ENCODE data around the gene FUZ.

The FUZ gene

GRCh38 chr19:49812997-49813861 is at the start of gene FUZ:
TSS of gene FUZ (minus strand) at chr19:49813292. CDS start at chr19:49813106, 186 bp downstream.
- peak; percentile 96 for DNase-seq (ENCODE audit: low read depth)
- H3K4me3 ChIP-seq (ENCODE audit: low read length): peak within 1 kb of the TSS; percentile 88
- peak; percentile 19 for TF ChIP-seq CTCF (IDR thresholded peaks at IDR 0.05; ENCODE audit: insufficient read depth, low read depth, low read length, missing control alignments)

- peak; percentile 20 for TF ChIP-seq CTCF (IDR thresholded peaks at IDR 0.05; ENCODE audit: insufficient read depth, low read depth, low read length, missing control alignments)
- no peak overlapping the region for H3K4me3 ChIP-seq (ENCODE audit: low read length)
- no peak for DNase-seq (ENCODE audit: low read depth)
These were observed 49.5 kb upstream of the FUZ start for GRCh38 chr19:49862391-49863253.

GRCh38 chr19:49861541-49862378 is 48.7 kb upstream of the FUZ start:
- DNase-seq (ENCODE audit: low read depth): peak; percentile 24
- TF ChIP-seq CTCF (IDR thresholded peaks at IDR 0.05; ENCODE audit: insufficient read depth, low read depth, low read length, missing control alignments): no peak
- no peak overlapping the region for H3K4me3 ChIP-seq (ENCODE audit: low read length)

- DNase-seq (ENCODE audit: low read depth): peak; percentile 47
- no peak for TF ChIP-seq CTCF (IDR thresholded peaks at IDR 0.05; ENCODE audit: insufficient read depth, low read depth, low read length, missing control alignments)
- no peak overlapping the region for H3K4me3 ChIP-seq (ENCODE audit: low read length)
These were observed 48.0 kb upstream of the FUZ start for GRCh38 chr19:49861107-49861506.

- H3K4me3 ChIP-seq (ENCODE audit: low read length): no peak overlapping the region
- TF ChIP-seq CTCF (IDR thresholded peaks at IDR 0.05; ENCODE audit: insufficient read depth, low read depth, low read length, missing control alignments): no peak
- DNase-seq (ENCODE audit: low read depth): no peak
These were observed 47.4 kb upstream of the FUZ start for GRCh38 chr19:49860336-49861102.
